Activated T-cell treated with anti-CD3 and anti-CD28 coated beads for 1 hour (primary cell): ENCODE data around the gene UBE2D2.
A peak's percentile ranks its signal among the peaks of the same experiment; 100 is the strongest.
"Not testable (repeated sequence)": the region's sequence is repeated elsewhere in the genome, so short reads cannot be mapped to it uniquely, and the experiment has no call there.

ENCODE experiments used
- DNase-seq: peaks from one replicate; pipeline ENCODE4 v3.0.0-alpha.2; 2020; ENCODE audit warnings: low read depth

The UBE2D2 gene

GRCh38 chr5:139549162-139549894 is 11.8 kb upstream of the UBE2D2 start:
- no peak for DNase-seq

GRCh38 chr5:139550051-139550872 is 10.9 kb upstream of the UBE2D2 start:
- not testable (repeated sequence) for DNase-seq

- no peak for DNase-seq
These were observed 9.8 kb upstream of the UBE2D2 start for GRCh38 chr5:139551191-139551889.

- no peak for DNase-seq
These were observed 8.1 kb upstream of the UBE2D2 start for GRCh38 chr5:139552893-139553575.

DNA sequence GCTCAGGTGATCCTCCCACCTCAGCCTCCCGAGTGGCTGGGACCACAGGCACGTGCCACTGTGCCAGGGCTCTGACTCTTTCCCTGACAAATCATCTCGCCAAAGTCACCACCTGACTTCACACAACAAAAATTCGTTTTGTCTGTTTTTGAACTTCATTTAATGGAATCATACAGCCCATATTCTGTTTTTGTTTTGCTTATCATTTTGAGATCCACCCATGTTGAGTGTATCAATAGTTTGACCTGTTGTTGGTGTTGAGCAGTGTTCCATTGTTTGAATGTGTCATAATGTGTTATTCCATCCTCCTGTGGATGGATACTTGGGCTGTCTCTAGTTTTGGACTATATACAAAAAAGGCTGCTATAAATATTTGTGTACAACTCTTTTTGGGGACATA is 6.9 kb upstream of the UBE2D2 start:
- DNase-seq, result no peak

GRCh38 chr5:139557811-139558210 is 3.3 kb upstream of the UBE2D2 start:
- no peak for DNase-seq

- peak; percentile 35 for DNase-seq
These were observed 714 bp downstream of the UBE2D2 start for GRCh38 chr5:139561655-139562451.

DNA sequence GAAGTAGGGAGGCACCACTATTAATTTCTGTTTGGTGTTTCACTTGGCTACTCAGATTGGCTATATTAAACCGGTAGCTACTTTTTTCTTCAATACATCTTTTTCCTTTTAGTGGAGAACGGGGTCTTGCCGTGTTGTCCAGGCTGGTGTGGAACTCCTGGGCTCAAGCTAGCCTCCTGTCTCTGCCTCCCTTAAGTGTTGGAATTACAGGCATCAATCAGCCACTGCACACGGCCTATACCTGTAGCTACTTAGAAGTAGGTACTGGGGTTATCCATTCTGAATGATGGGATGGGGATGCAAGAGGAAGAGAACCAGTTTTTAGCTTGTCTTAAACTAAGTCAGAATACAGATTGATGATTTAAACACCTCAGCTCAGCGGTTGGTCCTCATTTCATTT is 1.7 kb downstream of the UBE2D2 start:
- DNase-seq, result no peak

DNA sequence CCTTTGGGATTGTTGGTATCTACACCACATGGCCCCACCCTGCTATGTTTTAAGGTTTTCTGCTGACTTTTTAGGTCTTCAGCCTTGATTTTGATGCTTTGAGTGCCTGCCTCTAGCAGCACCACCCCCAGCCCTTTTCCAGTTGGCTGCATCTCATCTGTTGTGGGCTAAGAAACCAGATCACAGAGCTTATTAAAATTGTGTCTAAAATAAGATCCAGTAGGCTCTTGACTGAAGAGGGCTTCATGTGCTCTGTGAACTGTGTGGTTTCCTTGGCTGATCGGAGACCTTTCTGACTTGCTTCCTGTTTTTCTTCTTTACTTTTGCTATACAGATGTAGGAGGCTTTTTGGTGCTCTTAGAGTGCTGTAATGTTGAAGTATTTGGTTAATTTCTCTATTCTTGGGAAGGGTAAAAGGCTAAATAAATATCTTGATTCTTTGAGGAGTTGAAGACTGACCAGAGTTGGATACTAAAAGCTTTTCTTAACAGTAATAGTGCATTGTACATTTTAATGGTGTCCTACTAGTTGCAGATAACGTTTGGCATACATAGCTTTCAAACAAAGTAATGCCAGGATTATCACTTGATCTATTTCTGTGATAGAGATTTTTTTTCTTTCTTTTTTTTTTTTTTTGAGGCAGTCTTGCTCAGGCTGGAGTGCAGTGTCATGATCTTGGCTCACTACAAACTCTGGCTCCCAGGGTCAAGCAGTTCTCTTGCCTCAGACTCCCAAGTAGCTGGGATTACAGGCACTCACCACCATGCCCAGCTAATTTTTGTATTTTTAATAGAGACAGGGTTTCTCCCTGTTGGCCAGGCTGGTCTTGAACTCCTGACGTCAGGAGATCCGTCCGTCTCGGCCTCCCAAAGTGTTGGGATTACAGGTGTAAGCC is 4.5 kb downstream of the UBE2D2 start:
- peak; percentile 34 for DNase-seq

- DNase-seq, result no peak
These were observed 5.5 kb downstream of the UBE2D2 start for GRCh38 chr5:139566611-139567010.

DNA sequence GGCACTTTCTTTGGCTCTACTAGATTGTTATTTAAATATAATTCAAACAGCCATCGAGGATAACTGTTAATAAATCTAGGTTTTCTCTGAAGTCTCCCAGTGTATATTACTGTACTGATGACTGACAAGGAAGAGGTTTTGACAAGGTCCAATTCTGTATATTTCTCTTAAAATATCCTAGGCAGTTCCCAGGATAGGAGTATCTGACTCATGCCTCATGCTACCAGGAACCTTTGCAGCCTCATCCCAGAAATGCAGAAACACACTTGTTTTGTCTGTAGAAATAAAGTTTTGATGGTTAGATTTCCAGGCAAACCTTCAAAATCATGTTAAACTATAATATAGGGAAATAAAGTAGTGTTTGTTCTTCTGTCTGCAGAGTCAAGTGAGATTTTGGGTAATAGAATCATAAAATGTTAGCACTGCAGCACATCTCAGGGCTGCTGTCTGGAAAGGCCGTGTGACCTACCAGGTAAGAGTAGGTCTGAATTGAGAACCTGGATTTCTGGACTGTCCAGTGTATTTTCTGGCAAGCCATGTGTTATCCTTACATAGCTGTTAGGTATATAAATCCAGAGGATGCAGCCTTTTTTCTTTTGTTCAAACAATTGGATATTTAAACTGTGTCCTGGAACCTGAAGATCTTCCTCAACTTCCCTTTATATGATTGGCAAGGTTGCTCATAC is 8.3 kb downstream of the UBE2D2 start:
- no peak for DNase-seq

GRCh38 chr5:139571543-139571942 is 10.4 kb downstream of the UBE2D2 start:
- DNase-seq, result no peak

DNA sequence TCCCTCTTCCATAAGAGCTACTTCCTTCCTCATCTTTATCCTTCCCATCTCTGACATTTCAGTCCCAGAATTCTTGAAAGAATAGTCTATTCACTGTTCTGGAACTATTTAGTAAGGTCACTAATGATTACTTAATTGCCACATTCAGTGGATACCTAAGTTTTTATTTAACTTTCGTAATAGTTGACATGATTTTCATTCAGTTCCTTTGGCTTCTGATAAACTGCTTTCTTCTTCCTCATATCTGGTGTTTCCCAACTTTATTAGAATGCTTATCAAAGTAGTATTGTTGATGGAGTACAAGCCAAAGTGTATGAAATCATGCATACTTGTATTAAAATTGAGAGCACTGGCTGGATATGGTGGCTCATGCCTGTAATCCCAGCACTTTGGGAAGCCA is 10.8 kb downstream of the UBE2D2 start:
- no peak for DNase-seq

GRCh38 chr5:139574641-139575312 is 13.6 kb downstream of the UBE2D2 start:
- no peak for DNase-seq

DNA sequence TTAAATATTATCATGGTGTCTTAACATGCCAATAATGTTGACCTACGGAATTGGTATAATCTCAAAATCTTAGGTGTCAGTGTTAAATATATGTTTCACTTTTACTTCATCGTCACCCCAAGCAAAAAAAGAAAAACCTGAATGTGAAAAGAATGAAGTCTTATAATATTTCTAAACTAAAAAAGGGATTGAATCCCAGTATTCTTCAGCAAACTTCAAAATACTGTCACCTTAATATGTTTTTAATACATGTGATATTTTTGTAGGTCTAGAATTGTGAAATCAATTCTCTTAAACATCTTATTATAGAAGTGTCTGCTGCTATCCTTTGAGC is 14.1 kb downstream of the UBE2D2 start:
- no peak for DNase-seq

- DNase-seq, result no peak
These were observed 14.6 kb downstream of the UBE2D2 start for GRCh38 chr5:139575751-139576150.

DNA sequence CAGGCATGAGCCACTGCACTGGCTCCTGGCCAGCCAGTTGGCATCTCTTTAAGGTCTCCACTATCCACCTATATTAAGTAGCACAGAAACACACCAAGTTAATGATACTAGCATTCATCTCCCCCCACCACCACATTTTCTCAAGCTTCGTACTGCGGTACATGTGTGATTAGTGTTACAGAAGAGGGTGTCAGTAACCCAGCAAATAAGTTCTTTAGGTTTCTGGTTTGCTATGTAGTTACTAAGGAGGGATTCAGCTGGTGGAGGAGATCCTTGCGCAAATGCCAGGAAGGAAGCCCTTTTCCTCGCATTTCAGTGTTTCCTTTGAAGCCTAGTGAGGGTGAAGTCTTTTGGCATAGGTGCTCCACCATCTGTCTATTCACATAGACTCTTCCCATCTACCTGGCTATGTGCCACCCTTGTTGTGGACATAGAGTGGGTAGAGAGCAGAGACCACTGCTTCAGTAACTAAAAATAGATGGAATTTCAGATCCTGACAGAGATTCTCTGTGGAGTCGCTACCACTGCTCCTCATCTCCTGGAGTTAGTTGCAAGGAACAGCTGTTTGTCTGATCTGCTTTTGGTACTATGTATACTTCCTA is 16.7 kb downstream of the UBE2D2 start:
- DNase-seq, result no peak

- DNase-seq, result no peak
These were observed 17.2 kb downstream of the UBE2D2 start for GRCh38 chr5:139578325-139578724.

DNA sequence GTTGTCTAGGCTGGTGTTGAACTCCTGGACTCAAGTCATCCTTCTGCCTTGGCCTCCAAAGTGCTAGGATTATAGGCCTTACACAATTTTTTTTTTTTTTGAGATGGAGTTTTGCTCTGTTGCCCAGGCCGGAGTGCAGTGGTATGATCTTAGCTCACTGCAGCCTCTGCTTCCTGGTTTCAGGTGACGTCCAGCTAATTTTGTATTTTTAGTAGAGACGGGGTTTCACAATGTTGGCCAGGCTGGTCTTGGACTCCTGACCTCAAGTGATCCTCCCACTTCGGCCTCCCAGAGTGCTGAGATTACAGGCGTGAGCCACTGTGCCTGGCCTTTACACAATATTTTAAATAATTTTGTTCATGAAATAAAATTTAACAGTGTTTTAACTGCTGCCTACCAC is 21.0 kb downstream of the UBE2D2 start:
- DNase-seq, result not testable (repeated sequence)
